B cell (primary cell): ENCODE results near the gene PMF1.

Experiments
- CTCF ChIP-seq: fragments of 200-600 bp; IDR thresholded peaks from one replicate; pipeline ENCODE4 v1.8.0; 2022; ENCODE audit warnings: antibody characterized with exemption, mild to moderate bottlenecking
- EZH2 ChIP-seq: IDR thresholded peaks from 2 replicates; pipeline ENCODE4 v1.6.1; 2012; ENCODE audit warnings: borderline replicate concordance, low read depth, mild to moderate bottlenecking, moderate library complexity, low read length; ENCODE audit not compliant: insufficient read depth, poor library complexity, severe bottlenecking

- TF ChIP-seq EZH2 (no peak), CTCF (no peak)
Observed at GRCh38 chr1:156193208-156193487, 19.7 kb upstream of the PMF1 start.
